ENCODE data around the gene ZNF319.

ZNF319 gene

DNA sequence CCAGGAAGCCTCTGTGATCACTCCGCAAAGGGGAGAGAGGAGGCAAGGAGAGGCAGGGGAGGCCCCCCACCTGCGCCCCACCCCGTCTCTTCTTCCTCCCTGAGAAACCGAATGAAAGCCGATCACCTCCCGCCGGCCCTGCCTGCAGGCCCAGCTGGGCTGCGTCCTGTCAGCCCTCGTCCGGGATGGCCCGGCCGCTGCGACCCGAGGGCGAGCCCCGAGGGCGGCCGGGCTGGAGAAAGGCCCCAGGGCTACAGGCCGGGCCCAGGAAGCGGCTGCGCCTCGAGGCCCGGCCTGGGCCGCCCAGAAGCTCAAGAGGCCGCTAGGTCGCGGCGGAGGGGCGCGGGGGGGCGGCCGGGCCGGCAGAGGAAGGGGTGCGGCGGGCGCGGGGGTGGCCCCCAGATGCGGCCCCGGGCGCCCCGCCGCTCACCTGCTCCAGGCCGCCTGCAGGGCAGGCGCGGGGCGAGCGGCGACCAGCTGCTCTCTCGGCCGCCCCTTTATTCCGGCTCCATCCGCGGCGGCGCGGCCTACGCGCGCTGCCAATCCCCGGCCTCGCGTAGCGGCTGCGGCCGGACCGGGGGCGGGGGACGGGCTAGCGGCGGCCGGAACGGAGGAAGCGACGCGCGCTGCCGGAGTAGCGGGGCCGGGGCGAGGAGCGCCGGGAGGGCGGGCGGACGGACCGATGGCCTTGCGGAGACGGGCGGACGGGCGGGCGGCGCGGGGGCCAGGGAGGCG, at the start of gene ZNF319:
ZNF319 (minus strand) TSS at position 702 of the 735 bp plus-strand sequence. CDS start 2,407 bp downstream, outside the sequence.
- DNase-seq = peak in 4 of 51 donors; percentile 34 to 63 (median 54)

DNA sequence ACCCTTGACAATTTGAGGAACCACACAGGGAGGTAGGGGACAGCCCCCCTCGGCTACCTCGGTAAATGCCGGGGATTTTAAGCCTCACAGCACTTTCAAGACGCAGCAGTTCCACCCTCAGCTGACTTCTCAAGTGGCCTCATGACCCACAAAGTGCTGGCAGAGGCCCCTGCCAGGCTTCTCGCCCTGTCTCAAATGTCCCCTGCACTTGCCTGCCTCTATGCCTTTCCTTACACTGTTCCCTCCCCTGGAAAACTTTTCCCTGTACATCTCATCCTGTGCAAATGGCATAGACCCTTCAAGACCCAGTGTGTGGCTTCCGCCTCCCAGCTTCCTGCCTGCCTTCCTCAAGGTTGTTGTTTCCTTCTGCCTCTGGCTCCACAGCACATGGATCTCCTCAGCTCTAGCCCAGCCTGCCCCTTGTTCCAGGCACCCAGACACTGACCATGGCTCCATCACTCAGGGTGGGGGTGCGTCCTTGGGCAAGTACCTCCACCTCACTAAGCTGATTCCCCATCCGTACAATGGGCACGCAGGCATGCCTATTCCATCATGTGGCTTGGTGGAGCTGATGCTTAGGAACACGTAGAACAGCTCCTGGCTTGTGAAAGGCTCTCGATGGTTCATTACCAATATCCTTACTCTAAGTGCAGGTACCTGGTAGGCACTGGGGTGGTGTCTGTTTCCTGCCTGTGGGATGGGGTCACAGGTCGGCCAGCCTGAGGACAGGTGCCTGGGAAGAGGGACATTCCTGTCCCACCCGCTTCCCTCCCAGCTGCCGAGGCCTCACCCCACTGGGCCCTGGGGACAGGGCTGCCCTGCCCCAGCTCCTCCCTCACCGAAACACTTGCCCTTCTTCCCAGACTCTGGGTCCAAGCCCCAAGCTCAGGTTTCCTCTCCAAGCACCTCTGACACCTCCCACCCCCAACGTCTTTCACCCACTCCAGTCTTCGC, 49.0 kb upstream of the ZNF319 start:
- no peak for DNase-seq

DNA sequence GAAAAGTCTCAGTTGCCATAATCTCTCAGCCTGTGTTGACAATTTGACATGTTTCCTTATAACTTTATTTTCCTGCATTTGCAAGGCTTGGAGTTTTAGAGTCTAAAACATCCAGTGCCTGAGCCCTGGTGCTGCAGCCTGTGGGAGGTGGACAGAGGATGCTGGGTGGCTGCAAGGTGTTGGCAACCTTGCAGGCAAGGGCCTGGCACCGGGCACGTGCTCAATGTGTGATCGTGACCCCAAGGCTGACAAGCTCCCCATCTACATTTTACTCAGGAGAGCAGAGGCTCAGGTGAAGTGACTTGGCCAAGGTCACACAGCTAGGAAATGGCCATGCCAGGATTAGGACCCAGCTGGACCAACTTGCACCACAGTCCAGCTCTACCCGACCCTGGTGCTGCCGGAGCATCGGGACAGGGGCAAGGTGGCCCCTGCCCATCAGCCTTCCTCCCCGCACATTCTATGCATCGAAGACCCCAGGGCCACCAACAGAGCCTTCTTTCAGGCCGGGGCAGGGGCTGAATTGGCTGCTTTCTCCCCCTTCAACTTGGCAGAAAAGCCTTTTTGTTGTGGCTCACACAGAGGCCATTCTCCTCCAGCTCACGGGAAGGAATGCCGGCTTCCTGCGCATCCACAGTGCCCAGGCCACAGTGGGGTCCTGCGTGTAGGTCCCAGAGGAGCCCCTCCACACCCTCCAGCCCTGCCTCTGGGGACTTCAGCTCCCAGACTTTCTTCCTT, 48.2 kb upstream of the ZNF319 start:
- DNase-seq = no peak

DNA sequence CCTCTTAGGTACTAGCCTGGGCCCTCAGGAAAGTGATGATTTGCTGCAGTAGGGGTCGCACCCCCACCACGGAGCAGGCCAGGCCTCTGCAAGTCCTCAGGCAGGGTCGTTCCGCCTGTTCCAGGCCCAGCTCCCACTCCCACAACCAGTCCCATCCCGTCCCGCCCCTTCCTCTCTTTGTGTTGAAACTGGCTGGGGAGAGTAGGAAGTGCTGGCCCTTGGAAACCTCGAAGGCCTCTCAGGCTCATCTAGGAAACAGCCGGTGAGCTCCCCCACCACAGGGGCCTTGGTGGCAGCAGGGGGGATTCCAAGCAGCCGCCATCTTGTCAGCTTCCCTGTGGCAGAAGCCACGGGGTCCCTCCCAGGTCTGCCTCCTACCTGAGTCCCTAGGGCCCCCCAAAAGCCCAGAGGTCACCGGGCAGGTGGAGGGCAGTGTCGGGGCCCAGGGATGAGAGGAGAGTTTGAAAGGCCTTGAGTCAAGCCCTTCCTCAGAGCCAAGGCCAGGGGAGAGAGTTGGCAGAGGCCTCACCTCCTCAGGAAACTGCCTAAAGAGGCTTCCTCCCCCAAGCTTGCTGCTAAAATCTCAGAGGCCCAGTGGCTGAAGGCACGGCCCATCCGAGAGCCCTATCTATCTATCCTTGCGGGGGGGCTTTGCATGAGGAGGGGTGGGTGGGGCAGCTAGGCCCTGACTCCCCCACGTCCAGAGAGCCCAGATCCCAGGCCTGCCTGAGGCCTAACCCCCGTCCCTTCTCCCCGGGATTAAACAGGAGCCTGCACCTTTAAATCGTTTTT, 47.3 kb upstream of the ZNF319 start:
- no peak for DNase-seq

DNA sequence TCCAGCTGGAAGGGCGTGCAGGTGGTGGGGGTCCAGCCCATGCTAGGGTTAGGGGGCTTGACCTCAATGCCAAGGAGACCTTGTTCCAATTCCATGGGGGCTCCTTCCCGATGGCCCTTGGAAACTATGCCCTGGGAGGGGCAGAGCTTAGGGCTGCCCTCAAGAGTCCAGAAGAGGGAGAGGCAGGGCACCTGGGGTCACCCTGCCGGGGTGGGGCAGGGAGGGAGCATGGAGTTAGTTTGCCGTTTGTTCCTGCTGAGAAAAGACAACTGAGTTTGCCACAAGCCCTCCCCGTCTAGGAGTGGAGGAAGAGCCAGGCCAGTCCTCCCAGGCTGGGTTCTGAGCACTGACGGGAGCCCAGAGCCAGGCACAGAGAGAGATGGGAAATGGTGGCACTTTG, 46.5 kb upstream of the ZNF319 start:
- DNase-seq = no peak

GRCh38 chr16:58046054-58046881, 45.8 kb upstream of the ZNF319 start:
- no peak for DNase-seq

GRCh38 chr16:58045096-58045495, 44.6 kb upstream of the ZNF319 start:
- DNase-seq = no peak

GRCh38 chr16:58044266-58045019, 44.0 kb upstream of the ZNF319 start:
- no peak for DNase-seq

GRCh38 chr16:58043571-58044155, 43.2 kb upstream of the ZNF319 start:
- DNase-seq = no peak

GRCh38 chr16:58042886-58043515, 42.5 kb upstream of the ZNF319 start:
- no peak for DNase-seq

GRCh38 chr16:58042001-58042885, 41.8 kb upstream of the ZNF319 start:
- no peak for DNase-seq

GRCh38 chr16:58041628-58041955, 41.1 kb upstream of the ZNF319 start:
- no peak for DNase-seq

- no peak for DNase-seq
Measured at GRCh38 chr16:58040945-58041627, 40.6 kb upstream of the ZNF319 start.

DNA sequence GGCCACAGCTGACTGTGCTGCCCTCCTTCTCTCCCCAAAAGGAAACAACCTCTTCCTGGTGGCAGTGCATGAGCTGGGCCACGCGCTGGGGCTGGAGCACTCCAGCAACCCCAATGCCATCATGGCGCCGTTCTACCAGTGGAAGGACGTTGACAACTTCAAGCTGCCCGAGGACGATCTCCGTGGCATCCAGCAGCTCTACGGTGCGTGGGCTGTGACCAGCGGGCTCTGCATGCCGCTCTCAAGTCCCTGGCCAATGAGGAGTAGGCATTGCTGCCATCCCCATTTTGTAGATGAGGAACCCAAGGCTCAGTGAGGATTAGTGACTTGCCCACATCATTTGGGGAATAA, 40.0 kb upstream of the ZNF319 start:
- no peak for DNase-seq

DNA sequence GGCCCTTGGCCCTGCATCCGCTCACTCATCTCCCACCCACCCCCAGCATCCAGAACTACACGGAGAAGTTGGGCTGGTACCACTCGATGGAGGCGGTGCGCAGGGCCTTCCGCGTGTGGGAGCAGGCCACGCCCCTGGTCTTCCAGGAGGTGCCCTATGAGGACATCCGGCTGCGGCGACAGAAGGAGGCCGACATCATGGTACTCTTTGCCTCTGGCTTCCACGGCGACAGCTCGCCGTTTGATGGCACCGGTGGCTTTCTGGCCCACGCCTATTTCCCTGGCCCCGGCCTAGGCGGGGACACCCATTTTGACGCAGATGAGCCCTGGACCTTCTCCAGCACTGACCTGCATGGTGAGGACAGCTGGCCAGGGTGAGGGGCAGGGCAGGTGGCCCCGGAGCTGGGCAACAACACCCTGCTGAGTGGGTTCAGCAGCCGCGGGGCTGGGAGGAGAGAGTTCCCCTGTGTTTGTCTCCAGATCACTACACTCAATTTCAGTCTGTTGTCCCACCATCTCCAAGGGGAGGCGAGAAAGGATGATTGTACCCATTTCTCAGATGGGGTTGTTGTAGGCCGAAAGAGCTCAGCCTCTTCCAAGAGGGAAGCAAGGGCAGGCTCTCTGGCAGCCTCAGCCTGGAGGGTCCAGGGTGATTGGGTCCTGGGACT, 39.5 kb upstream of the ZNF319 start:
- no peak for DNase-seq

GRCh38 chr16:58038219-58038641, 37.8 kb upstream of the ZNF319 start:
- no peak for DNase-seq
